C4-2B (cell line): ENCODE measurements around the gene SPAG4.

Experiments used
- ZFX ChIP-seq: fragments of 450-650 bp; IDR thresholded peaks from 2 replicates; pipeline ENCODE4 v1.6.1; 2017
- TF ChIP-seq, protein P1 (sequence below): fragments of 450-650 bp; conservative IDR thresholded peaks from 2 replicates; pipeline ENCODE4 v1.5.1; 2017; ENCODE audit warnings: mild to moderate bottlenecking

DNA sequence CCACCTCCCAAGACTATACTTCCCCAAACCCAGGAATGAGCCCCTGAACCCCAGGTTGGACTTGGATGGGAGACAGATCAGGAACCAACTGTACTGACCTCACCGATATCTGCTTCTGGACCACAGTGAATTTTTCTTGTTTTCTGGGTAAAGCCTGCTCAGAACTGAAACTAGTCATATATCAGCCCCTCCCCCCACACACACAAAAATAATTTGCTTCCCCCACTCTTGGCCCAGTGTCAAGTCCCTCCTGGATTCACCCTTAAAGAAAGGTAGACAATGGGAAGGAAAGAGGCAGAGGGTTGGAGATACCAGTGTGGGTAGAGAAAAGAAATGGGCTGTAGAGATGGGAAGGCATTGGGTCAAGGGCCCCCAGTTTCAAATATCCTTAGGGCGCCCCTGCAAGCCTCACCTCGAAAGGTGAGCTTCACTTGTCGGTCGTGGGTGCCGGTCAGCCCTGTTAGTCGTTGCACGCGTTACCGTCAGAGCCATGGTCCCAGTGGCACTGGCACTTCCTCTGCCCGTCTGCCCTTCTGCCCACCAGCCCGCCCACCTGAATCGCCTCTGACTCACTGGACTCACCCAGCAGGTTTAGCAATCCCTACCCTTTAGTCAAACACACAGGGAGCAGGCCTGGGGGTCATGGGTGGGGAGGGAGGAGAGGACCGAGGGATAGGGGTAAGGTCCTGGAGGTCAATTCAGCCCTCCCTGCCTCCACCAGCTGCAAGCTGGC, 8.5 kb upstream of the SPAG4 start:
- TF ChIP-seq, protein P1, sequence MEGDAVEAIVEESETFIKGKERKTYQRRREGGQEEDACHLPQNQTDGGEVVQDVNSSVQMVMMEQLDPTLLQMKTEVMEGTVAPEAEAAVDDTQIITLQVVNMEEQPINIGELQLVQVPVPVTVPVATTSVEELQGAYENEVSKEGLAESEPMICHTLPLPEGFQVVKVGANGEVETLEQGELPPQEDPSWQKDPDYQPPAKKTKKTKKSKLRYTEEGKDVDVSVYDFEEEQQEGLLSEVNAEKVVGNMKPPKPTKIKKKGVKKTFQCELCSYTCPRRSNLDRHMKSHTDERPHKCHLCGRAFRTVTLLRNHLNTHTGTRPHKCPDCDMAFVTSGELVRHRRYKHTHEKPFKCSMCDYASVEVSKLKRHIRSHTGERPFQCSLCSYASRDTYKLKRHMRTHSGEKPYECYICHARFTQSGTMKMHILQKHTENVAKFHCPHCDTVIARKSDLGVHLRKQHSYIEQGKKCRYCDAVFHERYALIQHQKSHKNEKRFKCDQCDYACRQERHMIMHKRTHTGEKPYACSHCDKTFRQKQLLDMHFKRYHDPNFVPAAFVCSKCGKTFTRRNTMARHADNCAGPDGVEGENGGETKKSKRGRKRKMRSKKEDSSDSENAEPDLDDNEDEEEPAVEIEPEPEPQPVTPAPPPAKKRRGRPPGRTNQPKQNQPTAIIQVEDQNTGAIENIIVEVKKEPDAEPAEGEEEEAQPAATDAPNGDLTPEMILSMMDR, result no peak
- TF ChIP-seq ZFX, result no peak
